OCI-LY7 (cell line): ENCODE results near the gene DAB1. TPM values are rescaled to one million over a fixed set of nuclear protein-coding genes. Genes with fewer than 3 reads are reported as not detected.

Experiments used
- BruUV-seq: library from RNA; stranded (reverse); fragments of 400-500 nt; replicated peaks from 2 replicates; lab custom pipeline; 2021; lab: Mats Ljungman, UMichigan
- CTCF ChIA-PET: fragments of 300-600 bp; sonication (Branson Sonifier 250); formaldehyde crosslinking; loops from one replicate; lab custom pipeline; 2022; ENCODE audit warnings: antibody characterized with exemption; ENCODE audit not compliant: unreplicated experiment; lab: Charles Lee
- POLR2A ChIA-PET: fragments of 300-600 bp; sonication (Branson Sonifier 250); formaldehyde crosslinking; loops from one replicate; lab custom pipeline; 2022; ENCODE audit warnings: antibody characterized with exemption; lab: Charles Lee
- DNase-seq: peaks from one replicate; pipeline ENCODE4 v3.0.0-alpha.2; 2015; ENCODE audit warnings: low spot score
- H2AFZ ChIP-seq: fragments of 200-600 bp; sonication (generic), shearing (Covaris generic); 2 replicates; pipeline ENCODE4 v1.6.1; 2014; ENCODE audit warnings: mild to moderate bottlenecking, antibody characterized with exemption, low read length, moderate library complexity
- H3K27ac ChIP-seq: fragments of 200-600 bp; sonication (generic); 2 replicates; pipeline ENCODE4 v1.5.1; 2014; ENCODE audit warnings: mixed run types, low read depth, mild to moderate bottlenecking, moderate library complexity, low read length, inconsistent platforms; ENCODE audit not compliant: poor library complexity, severe bottlenecking
- H3K36me3 ChIP-seq: fragments of 200-600 bp; sonication (generic); 2 replicates; pipeline ENCODE4 v1.6.1; 2014; ENCODE audit warnings: mild to moderate bottlenecking, antibody characterized with exemption, low read length, moderate library complexity, mixed read lengths; ENCODE audit not compliant: insufficient read depth
- H3K4me1 ChIP-seq: fragments of 200-600 bp; sonication (generic); 2 replicates; pipeline ENCODE4 v1.5.1; 2014; ENCODE audit warnings: mild to moderate bottlenecking, low read length; ENCODE audit not compliant: insufficient read depth, poor library complexity, severe bottlenecking
- H3K4me2 ChIP-seq: fragments of 200-600 bp; sonication (generic); 2 replicates; pipeline ENCODE4 v1.6.1; 2014; ENCODE audit warnings: mild to moderate bottlenecking, low read length
- H3K4me3 ChIP-seq: fragments of 200-600 bp; sonication (generic); 2 replicates; pipeline ENCODE4 v1.5.1; 2014; ENCODE audit warnings: mild to moderate bottlenecking, low read depth, low read length; ENCODE audit not compliant: poor library complexity, severe bottlenecking
- H3K79me2 ChIP-seq: fragments of 200-600 bp; sonication (generic); 2 replicates; pipeline ENCODE4 v1.6.1; 2016; ENCODE audit warnings: low read depth, mild to moderate bottlenecking, low read length, moderate library complexity, mixed read lengths; ENCODE audit not compliant: insufficient read depth
- H3K9me2 ChIP-seq: fragments of 200-600 bp; sonication (generic); 2 replicates; pipeline ENCODE4 v1.6.1; 2016; ENCODE audit warnings: mild to moderate bottlenecking, low read length, mixed read lengths; ENCODE audit not compliant: insufficient read depth
- H3K9me3 ChIP-seq: fragments of 200-600 bp; sonication (generic); 2 replicates; pipeline ENCODE4 v1.6.1; 2014; ENCODE audit warnings: mild to moderate bottlenecking, mixed run types, low read length, mixed read lengths
- H4K20me1 ChIP-seq: fragments of 200-600 bp; sonication (generic); 2 replicates; pipeline ENCODE4 v1.6.1; 2014; ENCODE audit warnings: mild to moderate bottlenecking, antibody characterized with exemption, low read length, moderate library complexity, mixed read lengths; ENCODE audit not compliant: insufficient read depth
- EZH2phosphoT487 ChIP-seq: fragments of 200-600 bp; sonication (generic); IDR thresholded peaks from 2 replicates; pipeline ENCODE4 v1.6.1; 2018; ENCODE audit warnings: low read depth, borderline replicate concordance, mild to moderate bottlenecking, mixed run types, antibody characterized with exemption, low read length, moderate library complexity, mixed read lengths
- intact Hi-C: fragments of 100-400 bp; cut with micrococcal nuclease; formaldehyde crosslinking; loops from one replicate; pipeline ENCODE4 v1.10.0; 2022; ENCODE audit not compliant: unreplicated experiment
- total RNA-seq, 2 experiments: library from RNA; depleted of rRNA in 1 of 2; stranded (reverse); fragments of >200 nt in 1 of 2; shearing (Covaris generic) in 1 of 2; gene quantifications; 2 replicates each; pipeline ENCODE4 v1.2.3, GENCODE V29; 2014 to 2022
- TF ChIP-seq, protein P1 (sequence below): fragments of 200-600 bp; sonication (generic); conservative IDR thresholded peaks from 2 replicates; pipeline ENCODE4 v1.5.1; 2014; ENCODE audit warnings: mild to moderate bottlenecking, antibody characterized with exemption, low read length, moderate library complexity, mixed read lengths

The DAB1 gene
- total RNA-seq, 2 experiments from 2014 or later: not detected

DNA sequence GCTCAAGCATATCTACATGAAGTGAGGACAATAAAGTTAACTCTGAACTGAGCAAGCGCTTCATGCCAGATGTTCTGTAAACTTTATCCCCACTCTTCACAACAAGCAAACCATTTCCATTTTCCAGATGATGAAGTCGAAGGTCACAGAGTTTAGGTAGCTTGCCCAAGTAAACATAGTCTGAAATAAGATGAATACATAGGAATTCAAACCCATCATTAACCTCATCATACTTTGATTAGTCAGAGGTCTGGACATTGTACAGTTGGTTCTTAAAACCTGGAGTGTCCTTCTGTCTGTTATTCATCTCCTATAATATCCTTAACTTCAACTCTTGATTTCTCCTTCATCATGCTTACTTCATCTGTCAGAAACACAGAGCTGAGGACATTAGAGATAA, 277.8 kb downstream of the DAB1 start:
- no peak for TF ChIP-seq EZH2phosphoT487
- TF ChIP-seq, protein P1, sequence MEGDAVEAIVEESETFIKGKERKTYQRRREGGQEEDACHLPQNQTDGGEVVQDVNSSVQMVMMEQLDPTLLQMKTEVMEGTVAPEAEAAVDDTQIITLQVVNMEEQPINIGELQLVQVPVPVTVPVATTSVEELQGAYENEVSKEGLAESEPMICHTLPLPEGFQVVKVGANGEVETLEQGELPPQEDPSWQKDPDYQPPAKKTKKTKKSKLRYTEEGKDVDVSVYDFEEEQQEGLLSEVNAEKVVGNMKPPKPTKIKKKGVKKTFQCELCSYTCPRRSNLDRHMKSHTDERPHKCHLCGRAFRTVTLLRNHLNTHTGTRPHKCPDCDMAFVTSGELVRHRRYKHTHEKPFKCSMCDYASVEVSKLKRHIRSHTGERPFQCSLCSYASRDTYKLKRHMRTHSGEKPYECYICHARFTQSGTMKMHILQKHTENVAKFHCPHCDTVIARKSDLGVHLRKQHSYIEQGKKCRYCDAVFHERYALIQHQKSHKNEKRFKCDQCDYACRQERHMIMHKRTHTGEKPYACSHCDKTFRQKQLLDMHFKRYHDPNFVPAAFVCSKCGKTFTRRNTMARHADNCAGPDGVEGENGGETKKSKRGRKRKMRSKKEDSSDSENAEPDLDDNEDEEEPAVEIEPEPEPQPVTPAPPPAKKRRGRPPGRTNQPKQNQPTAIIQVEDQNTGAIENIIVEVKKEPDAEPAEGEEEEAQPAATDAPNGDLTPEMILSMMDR: no peak
- ChIA-PET CTCF (no interaction called here), POLR2A (no interaction called here)
- Histone ChIP-seq H3K4me1 (no peaks in the 10 kb centered on the region), H3K79me2 (no peaks in the 10 kb centered on the region), H2AFZ (no peak overlapping the region), H3K9me3 (no peaks in the 10 kb centered on the region), H3K27ac (no peak overlapping the region), H4K20me1 (no peaks in the 10 kb centered on the region), H3K36me3 (no peaks in the 10 kb centered on the region), H3K4me2 (no peak overlapping the region), H3K9me2 (no peaks in the 10 kb centered on the region), H3K4me3 (no peak overlapping the region)
- DNase-seq: no peak
- no TSS peak for BruUV-seq
- intact Hi-C loops: no loop called here

- ChIA-PET POLR2A (no interaction called here), CTCF (no interaction called here)
- H3K9me2 ChIP-seq: no peaks in the 10 kb centered on the region
- no peaks in the 10 kb centered on the region for H3K36me3 ChIP-seq
- no peaks in the 10 kb centered on the region for H3K9me3 ChIP-seq
- no peak overlapping the region for H2AFZ ChIP-seq
- no peak overlapping the region for H3K4me3 ChIP-seq
- intact Hi-C loops: no loop called here
- no peaks in the 10 kb centered on the region for H4K20me1 ChIP-seq
- peaks cover 6% of the 10 kb centered on the region for H3K4me1 ChIP-seq
- BruUV-seq: no TSS peak
- TF ChIP-seq, protein P1: no peak
- no peak for TF ChIP-seq EZH2phosphoT487
- H3K27ac ChIP-seq: no peak overlapping the region
- DNase-seq: no peak
- H3K4me2 ChIP-seq: no peak overlapping the region
- no peaks in the 10 kb centered on the region for H3K79me2 ChIP-seq
Observed at GRCh38 chr1:57142999-57143398, 280.9 kb downstream of the DAB1 start.

GRCh38 chr1:57142169-57142568, 281.7 kb downstream of the DAB1 start:
- Histone ChIP-seq H3K9me2 (no peaks in the 10 kb centered on the region), H3K4me2 (no peak overlapping the region), H2AFZ (no peak overlapping the region), H3K4me1 (peaks cover 12% of the 10 kb centered on the region), H4K20me1 (no peaks in the 10 kb centered on the region), H3K36me3 (no peaks in the 10 kb centered on the region), H3K9me3 (no peaks in the 10 kb centered on the region), H3K79me2 (no peaks in the 10 kb centered on the region), H3K4me3 (no peak overlapping the region), H3K27ac (no peak overlapping the region)
- intact Hi-C loops: no loop called here
- POLR2A ChIA-PET: no interaction called here
- no peak for DNase-seq
- CTCF ChIA-PET: no interaction called here
- TF ChIP-seq, protein P1: no peak
- TF ChIP-seq EZH2phosphoT487: no peak
- BruUV-seq: no TSS peak
